Prostate gland (tissue), 2 donors: Measurements from ENCODE around the gene SMAD7.

Experiments
- POLR2AphosphoS5 ChIP-seq: sonication (generic); formaldehyde crosslinking; IDR thresholded peaks from one replicate; pipeline ENCODE4 v1.6.1; 2017; ENCODE audit warnings: antibody characterized with exemption
- TF ChIP-seq, protein P1 (sequence below), 4 experiments: fragments of 200-600 bp in 2 of 4; fragments of 450-650 bp in 2 of 4; sonication (generic) in 2 of 4; IDR thresholded peaks; 1 replicate in 3 of 4; 2 replicates in 1 of 4; pipeline ENCODE4 v1.5.1; 2016 to 2019; ENCODE audit warnings: antibody characterized with exemption in 4 of 4, mild to moderate bottlenecking in 2 of 4, moderate library complexity in 2 of 4

DNA sequence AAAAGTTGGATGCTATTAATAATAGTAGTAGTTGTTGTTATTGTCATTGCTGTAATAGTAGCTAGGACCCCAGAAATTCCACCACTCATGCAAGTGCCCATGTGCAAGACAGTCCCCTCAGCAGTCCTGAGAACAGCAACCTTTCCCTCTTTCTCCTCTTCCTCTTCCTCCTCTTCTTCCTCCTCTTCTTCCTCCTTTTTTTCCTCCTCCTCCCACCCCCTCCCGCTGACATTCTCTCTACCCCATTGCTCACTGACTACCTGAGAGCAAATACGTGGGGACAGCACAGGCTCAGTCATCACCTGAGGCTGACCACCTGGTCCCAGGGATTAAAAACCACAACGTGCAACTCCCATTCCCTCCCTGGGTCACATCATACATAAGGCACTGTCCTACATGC is 41.8 kb downstream of the SMAD7 start:
- TF ChIP-seq, protein P1, sequence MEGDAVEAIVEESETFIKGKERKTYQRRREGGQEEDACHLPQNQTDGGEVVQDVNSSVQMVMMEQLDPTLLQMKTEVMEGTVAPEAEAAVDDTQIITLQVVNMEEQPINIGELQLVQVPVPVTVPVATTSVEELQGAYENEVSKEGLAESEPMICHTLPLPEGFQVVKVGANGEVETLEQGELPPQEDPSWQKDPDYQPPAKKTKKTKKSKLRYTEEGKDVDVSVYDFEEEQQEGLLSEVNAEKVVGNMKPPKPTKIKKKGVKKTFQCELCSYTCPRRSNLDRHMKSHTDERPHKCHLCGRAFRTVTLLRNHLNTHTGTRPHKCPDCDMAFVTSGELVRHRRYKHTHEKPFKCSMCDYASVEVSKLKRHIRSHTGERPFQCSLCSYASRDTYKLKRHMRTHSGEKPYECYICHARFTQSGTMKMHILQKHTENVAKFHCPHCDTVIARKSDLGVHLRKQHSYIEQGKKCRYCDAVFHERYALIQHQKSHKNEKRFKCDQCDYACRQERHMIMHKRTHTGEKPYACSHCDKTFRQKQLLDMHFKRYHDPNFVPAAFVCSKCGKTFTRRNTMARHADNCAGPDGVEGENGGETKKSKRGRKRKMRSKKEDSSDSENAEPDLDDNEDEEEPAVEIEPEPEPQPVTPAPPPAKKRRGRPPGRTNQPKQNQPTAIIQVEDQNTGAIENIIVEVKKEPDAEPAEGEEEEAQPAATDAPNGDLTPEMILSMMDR (IDR thresholded peaks at IDR 0.05): no peak
- no peak for TF ChIP-seq POLR2AphosphoS5
